ENCODE measurements around the gene HOXB9.

HOXB9 gene

GRCh38 chr17:48629411-48629759, 3.2 kb upstream of the HOXB9 start:
- Histone ChIP-seq H3K79me2 (ENCODE audit: control insufficient read depth, insufficient read depth, low read length, unreplicated experiment) (no peaks in the 10 kb centered on the region), H3K4me1 (ENCODE audit: control insufficient read depth, insufficient read depth, low read length, unreplicated experiment) (no peaks in the 10 kb centered on the region), H3K36me3 (ENCODE audit: insufficient read depth, low read length) (no peaks in the 10 kb centered on the region), H3K27ac (ENCODE audit: low read depth, low read length) (no peak overlapping the region), H2AFZ (ENCODE audit: low read length, unreplicated experiment) (no peak overlapping the region), H3K27me3 (ENCODE audit: insufficient read depth, low read length) (peaks cover 98% of the 10 kb centered on the region), H3K4me3 (ENCODE audit: low read depth, low read length) (no peak overlapping the region)

GRCh38 chr17:48628649-48629410, 2.7 kb upstream of the HOXB9 start:
- Histone ChIP-seq H2AFZ (ENCODE audit: low read length, unreplicated experiment) (no peak overlapping the region), H3K36me3 (ENCODE audit: insufficient read depth, low read length) (no peaks in the 10 kb centered on the region), H3K27ac (ENCODE audit: low read depth, low read length) (no peak overlapping the region), H3K4me3 (ENCODE audit: low read depth, low read length) (no peak overlapping the region), H3K27me3 (ENCODE audit: insufficient read depth, low read length) (peaks cover 98% of the 10 kb centered on the region), H3K79me2 (ENCODE audit: control insufficient read depth, insufficient read depth, low read length, unreplicated experiment) (no peaks in the 10 kb centered on the region), H3K4me1 (ENCODE audit: control insufficient read depth, insufficient read depth, low read length, unreplicated experiment) (no peaks in the 10 kb centered on the region)

- Histone ChIP-seq H3K36me3 (ENCODE audit: insufficient read depth, low read length) (no peaks in the 10 kb centered on the region), H3K27me3 (ENCODE audit: insufficient read depth, low read length) (peaks cover 98% of the 10 kb centered on the region), H3K4me3 (ENCODE audit: low read depth, low read length) (no peak overlapping the region), H3K27ac (ENCODE audit: low read depth, low read length) (no peak overlapping the region), H2AFZ (ENCODE audit: low read length, unreplicated experiment) (no peak overlapping the region), H3K4me1 (ENCODE audit: control insufficient read depth, insufficient read depth, low read length, unreplicated experiment) (no peaks in the 10 kb centered on the region), H3K79me2 (ENCODE audit: control insufficient read depth, insufficient read depth, low read length, unreplicated experiment) (no peaks in the 10 kb centered on the region)
Measured at GRCh38 chr17:48627623-48628521, 1.7 kb upstream of the HOXB9 start.

GRCh38 chr17:48627118-48627597, 1.0 kb upstream of the HOXB9 start:
- no peak overlapping the region for H3K4me3 ChIP-seq (ENCODE audit: low read depth, low read length)
- H3K36me3 ChIP-seq (ENCODE audit: insufficient read depth, low read length) = no peaks in the 10 kb centered on the region
- H3K27me3 ChIP-seq (ENCODE audit: insufficient read depth, low read length) = peaks cover 98% of the 10 kb centered on the region
- H3K27ac ChIP-seq (ENCODE audit: low read depth, low read length) = no peak overlapping the region
- no peak overlapping the region for H2AFZ ChIP-seq (ENCODE audit: low read length, unreplicated experiment)
- no peaks in the 10 kb centered on the region for H3K4me1 ChIP-seq (ENCODE audit: control insufficient read depth, insufficient read depth, low read length, unreplicated experiment)
- no peaks in the 10 kb centered on the region for H3K79me2 ChIP-seq (ENCODE audit: control insufficient read depth, insufficient read depth, low read length, unreplicated experiment)

- no peak overlapping the region for H3K27ac ChIP-seq (ENCODE audit: low read depth, low read length)
- peaks cover 98% of the 10 kb centered on the region for H3K27me3 ChIP-seq (ENCODE audit: insufficient read depth, low read length)
- peak overlapping the region; percentile 52 for H3K4me3 ChIP-seq (ENCODE audit: low read depth, low read length)
- no peaks in the 10 kb centered on the region for H3K4me1 ChIP-seq (ENCODE audit: control insufficient read depth, insufficient read depth, low read length, unreplicated experiment)
- no peak overlapping the region for H2AFZ ChIP-seq (ENCODE audit: low read length, unreplicated experiment)
- H3K79me2 ChIP-seq (ENCODE audit: control insufficient read depth, insufficient read depth, low read length, unreplicated experiment) = no peaks in the 10 kb centered on the region
- no peaks in the 10 kb centered on the region for H3K36me3 ChIP-seq (ENCODE audit: insufficient read depth, low read length)
Measured at GRCh38 chr17:48625495-48626244, 488 bp downstream of the HOXB9 start.

GRCh38 chr17:48624544-48625494, 1.3 kb downstream of the HOXB9 start:
- Histone ChIP-seq H3K27me3 (ENCODE audit: insufficient read depth, low read length) (peaks cover 98% of the 10 kb centered on the region), H3K27ac (ENCODE audit: low read depth, low read length) (no peak overlapping the region), H2AFZ (ENCODE audit: low read length, unreplicated experiment) (no peak overlapping the region), H3K79me2 (ENCODE audit: control insufficient read depth, insufficient read depth, low read length, unreplicated experiment) (no peaks in the 10 kb centered on the region), H3K36me3 (ENCODE audit: insufficient read depth, low read length) (no peaks in the 10 kb centered on the region), H3K4me3 (ENCODE audit: low read depth, low read length) (peak overlapping the region; percentile 52), H3K4me1 (ENCODE audit: control insufficient read depth, insufficient read depth, low read length, unreplicated experiment) (no peaks in the 10 kb centered on the region)

- Histone ChIP-seq H3K79me2 (ENCODE audit: control insufficient read depth, insufficient read depth, low read length, unreplicated experiment) (no peaks in the 10 kb centered on the region), H3K36me3 (ENCODE audit: insufficient read depth, low read length) (no peaks in the 10 kb centered on the region), H3K4me3 (ENCODE audit: low read depth, low read length) (no peak overlapping the region), H2AFZ (ENCODE audit: low read length, unreplicated experiment) (no peak overlapping the region), H3K4me1 (ENCODE audit: control insufficient read depth, insufficient read depth, low read length, unreplicated experiment) (no peaks in the 10 kb centered on the region), H3K27me3 (ENCODE audit: insufficient read depth, low read length) (peaks cover 98% of the 10 kb centered on the region), H3K27ac (ENCODE audit: low read depth, low read length) (no peak overlapping the region)
Measured at GRCh38 chr17:48624118-48624517, 2.0 kb downstream of the HOXB9 start.

- no peak overlapping the region for H3K4me3 ChIP-seq (ENCODE audit: low read depth, low read length)
- no peaks in the 10 kb centered on the region for H3K4me1 ChIP-seq (ENCODE audit: control insufficient read depth, insufficient read depth, low read length, unreplicated experiment)
- H2AFZ ChIP-seq (ENCODE audit: low read length, unreplicated experiment) = no peak overlapping the region
- H3K36me3 ChIP-seq (ENCODE audit: insufficient read depth, low read length) = no peaks in the 10 kb centered on the region
- peaks cover 98% of the 10 kb centered on the region for H3K27me3 ChIP-seq (ENCODE audit: insufficient read depth, low read length)
- H3K27ac ChIP-seq (ENCODE audit: low read depth, low read length) = no peak overlapping the region
- no peaks in the 10 kb centered on the region for H3K79me2 ChIP-seq (ENCODE audit: control insufficient read depth, insufficient read depth, low read length, unreplicated experiment)
Measured at GRCh38 chr17:48623583-48623982, 2.6 kb downstream of the HOXB9 start.

- Histone ChIP-seq H3K27ac (ENCODE audit: low read depth, low read length) (no peak overlapping the region), H2AFZ (ENCODE audit: low read length, unreplicated experiment) (no peak overlapping the region), H3K4me3 (ENCODE audit: low read depth, low read length) (no peak overlapping the region), H3K79me2 (ENCODE audit: control insufficient read depth, insufficient read depth, low read length, unreplicated experiment) (no peaks in the 10 kb centered on the region), H3K36me3 (ENCODE audit: insufficient read depth, low read length) (no peaks in the 10 kb centered on the region), H3K4me1 (ENCODE audit: control insufficient read depth, insufficient read depth, low read length, unreplicated experiment) (no peaks in the 10 kb centered on the region), H3K27me3 (ENCODE audit: insufficient read depth, low read length) (peaks cover 98% of the 10 kb centered on the region)
Measured at GRCh38 chr17:48622857-48623256, 3.3 kb downstream of the HOXB9 start.

Data from ACC112 (cell line).